Trophoblast cell (in vitro differentiated cells and primary cell): ENCODE measurements around the gene KPNA6.

Experiments
- DNase-seq, 2 donors: peaks; one replicate each; pipeline ENCODE4 v3.0.0-alpha.2; 2016
- H2AFZ ChIP-seq: 2 replicates; pipeline ENCODE4 v1.6.1; 2013; ENCODE audit warnings: low read length, moderate library complexity, mild to moderate bottlenecking; ENCODE audit not compliant: insufficient read depth, poor library complexity
- H2AK5ac ChIP-seq: 2 replicates; pipeline ENCODE4 v1.6.1; 2013; ENCODE audit warnings: mild to moderate bottlenecking, low read length
- H2BK120ac ChIP-seq: 2 replicates; pipeline ENCODE4 v1.6.1; 2013; ENCODE audit warnings: low read length, mild to moderate bottlenecking, moderate library complexity; ENCODE audit not compliant: insufficient read depth, poor library complexity
- H2BK12ac ChIP-seq: 2 replicates; pipeline ENCODE4 v1.6.1; 2013; ENCODE audit warnings: mild to moderate bottlenecking, low read length, moderate library complexity
- H2BK5ac ChIP-seq: 2 replicates; pipeline ENCODE4 v1.6.1; 2013; ENCODE audit warnings: low read length, low read depth, moderate library complexity, mild to moderate bottlenecking; ENCODE audit not compliant: poor library complexity
- H3K14ac ChIP-seq: 2 replicates; pipeline ENCODE4 v1.6.1; 2013; ENCODE audit warnings: mild to moderate bottlenecking, low read length
- H3K18ac ChIP-seq: 2 replicates; pipeline ENCODE4 v1.6.1; 2013; ENCODE audit warnings: mild to moderate bottlenecking, low read length
- H3K23ac ChIP-seq: 2 replicates; pipeline ENCODE4 v1.6.1; 2013; ENCODE audit warnings: low read length
- H3K27ac ChIP-seq: 2 replicates; pipeline ENCODE4 v1.5.1; 2013; ENCODE audit warnings: low read depth, mild to moderate bottlenecking, inconsistent platforms, low read length, moderate library complexity
- H3K27me3 ChIP-seq: 2 replicates; pipeline ENCODE4 v1.6.1; 2013; ENCODE audit warnings: inconsistent platforms, mild to moderate bottlenecking, low read length, moderate library complexity; ENCODE audit not compliant: insufficient read depth
- H3K36me3 ChIP-seq, 2 experiments: 1 replicate in 1 of 2; 2 replicates in 1 of 2; pipeline ENCODE4 v1.6.1; 2013; ENCODE audit warnings: low read length in 2 of 2, mild to moderate bottlenecking in 2 of 2, moderate library complexity in 1 of 2; ENCODE audit not compliant: insufficient read depth in 2 of 2, control insufficient read depth in 1 of 2
- H3K4ac ChIP-seq: 2 replicates; pipeline ENCODE4 v1.6.1; 2013; ENCODE audit warnings: low read depth, mild to moderate bottlenecking, low read length, moderate library complexity
- H3K4me1 ChIP-seq, 2 experiments: 1 replicate in 1 of 2; 2 replicates in 1 of 2; pipeline ENCODE4 v1.6.1; 2013; ENCODE audit warnings: low read length in 2 of 2, mild to moderate bottlenecking in 2 of 2, moderate library complexity in 1 of 2; ENCODE audit not compliant: insufficient read depth in 2 of 2, control insufficient read depth in 1 of 2
- H3K4me2 ChIP-seq: 2 replicates; pipeline ENCODE4 v1.6.1; 2013; ENCODE audit warnings: inconsistent platforms, mild to moderate bottlenecking, low read length, moderate library complexity
- H3K4me3 ChIP-seq: 2 replicates; pipeline ENCODE4 v1.5.1; 2013; ENCODE audit warnings: mild to moderate bottlenecking, low read depth, low read length, inconsistent platforms
- H3K79me1 ChIP-seq: one replicate; pipeline ENCODE4 v1.6.1; 2013; ENCODE audit warnings: low read length
- H3K79me2 ChIP-seq: 2 replicates; pipeline ENCODE4 v1.6.1; 2013; ENCODE audit warnings: low read length, mild to moderate bottlenecking; ENCODE audit not compliant: control insufficient read depth, insufficient read depth, poor library complexity
- H3K9ac ChIP-seq: 2 replicates; pipeline ENCODE4 v1.6.1; 2013; ENCODE audit warnings: mild to moderate bottlenecking, low read length
- H3K9me3 ChIP-seq: 2 replicates; pipeline ENCODE4 v1.6.1; 2013; ENCODE audit warnings: low read depth, mild to moderate bottlenecking, control low read depth, inconsistent platforms, low read length; ENCODE audit not compliant: insufficient read depth
- H4K12ac ChIP-seq: 2 replicates; pipeline ENCODE4 v1.6.1; 2013; ENCODE audit warnings: low read depth, mild to moderate bottlenecking, low read length, moderate library complexity
- H4K8ac ChIP-seq: 2 replicates; pipeline ENCODE4 v1.6.1; 2013; ENCODE audit warnings: low read depth, mild to moderate bottlenecking, low read length, moderate library complexity
- H4K91ac ChIP-seq: one replicate; pipeline ENCODE4 v1.6.1; 2013; ENCODE audit warnings: low read depth, mild to moderate bottlenecking, low read length, moderate library complexity
- WGBS: extraction: QIAGEN DNeasy Blood & Tissue Kit; methylation state at CpG from one replicate; pipeline ENCODE4 v1.1.7; 2013; ENCODE audit warnings: missing lambda C conversion rate; ENCODE audit not compliant: insufficient read length, insufficient coverage; ENCODE audit errors: extremely low coverage; 5-methylcytosine and 5-hydroxymethylcytosine counted together

The KPNA6 gene

DNA sequence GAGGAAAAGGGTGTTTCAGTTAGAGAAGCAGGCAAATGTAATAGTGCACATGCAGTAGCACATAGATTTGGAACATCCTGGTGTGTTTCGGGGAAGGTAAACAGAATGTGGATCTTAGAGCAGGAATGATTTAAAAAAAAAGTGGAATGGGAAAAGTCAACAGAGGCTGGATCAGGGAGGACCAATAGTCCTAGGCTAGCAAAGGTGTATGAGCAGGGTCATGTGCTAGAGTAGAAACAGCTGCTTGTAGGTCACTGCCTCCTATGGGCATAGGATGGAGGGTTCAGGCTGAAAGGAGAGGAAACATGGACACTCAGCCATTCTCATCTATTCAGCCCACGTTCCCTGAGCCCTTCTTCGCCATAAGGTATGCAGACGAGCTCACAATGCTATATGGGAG is 3.7 kb upstream of the KPNA6 start:
- peaks cover 6% of the 10 kb centered on the region for H3K79me2 ChIP-seq
- peaks cover 2% of the 10 kb centered on the region for H3K9me3 ChIP-seq
- no peak overlapping the region for H2AK5ac ChIP-seq
- H3K27me3 ChIP-seq, result no peaks in the 10 kb centered on the region
- H3K4me1 ChIP-seq, result peaks cover 11 to 14% of the 10 kb centered on the region in 2 experiments
- no peak overlapping the region for H4K91ac ChIP-seq
- no peak overlapping the region for H3K27ac ChIP-seq
- H2BK120ac ChIP-seq, result no peak overlapping the region
- no peak for DNase-seq
- H3K36me3 ChIP-seq, result peaks cover 8 to 10% of the 10 kb centered on the region in 2 experiments
- H2AFZ ChIP-seq, result no peak overlapping the region
- no peak overlapping the region for H4K8ac ChIP-seq
- H4K12ac ChIP-seq, result no peak overlapping the region
- no peak overlapping the region for H3K4me3 ChIP-seq
- H2BK12ac ChIP-seq, result no peak overlapping the region
- no peak overlapping the region for H3K23ac ChIP-seq
- H3K4me2 ChIP-seq, result no peak overlapping the region
- no peak overlapping the region for H3K4ac ChIP-seq
- H2BK5ac ChIP-seq, result no peak overlapping the region
- no peak overlapping the region for H3K18ac ChIP-seq
- peaks cover 10% of the 10 kb centered on the region for H3K79me1 ChIP-seq
- H3K9ac ChIP-seq, result no peak overlapping the region
- no CpG with 5 or more reads among the region's 4 CpGs for WGBS
- no peak overlapping the region for H3K14ac ChIP-seq

DNA sequence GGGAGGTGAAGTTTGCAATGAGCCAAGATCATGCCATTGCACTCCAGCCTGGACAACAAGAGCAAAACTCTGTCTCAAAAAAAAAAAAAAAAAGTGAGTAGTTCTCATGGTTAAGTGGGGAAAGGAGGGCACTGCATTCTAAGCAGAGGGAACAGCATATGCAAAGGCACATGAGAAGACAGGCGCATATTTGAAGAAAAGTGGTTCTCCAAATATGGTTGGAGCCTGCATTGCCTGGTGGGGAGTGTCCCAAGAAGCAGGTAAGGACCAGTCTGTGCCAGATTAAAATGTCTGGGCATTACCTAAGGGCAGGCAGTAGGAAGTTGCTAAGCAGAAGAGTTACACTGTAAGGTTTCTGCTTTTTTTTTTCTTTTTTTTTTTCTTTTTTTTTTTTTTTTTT is 2.5 kb upstream of the KPNA6 start:
- Histone ChIP-seq H3K4me1 (peaks cover 11 to 12% of the 10 kb centered on the region in 2 experiments), H3K23ac (no peak overlapping the region), H3K4me3 (no peak overlapping the region), H3K4ac (no peak overlapping the region), H2BK12ac (no peak overlapping the region), H2AK5ac (no peak overlapping the region), H3K4me2 (no peak overlapping the region), H3K18ac (no peak overlapping the region), H3K27me3 (no peaks in the 10 kb centered on the region), H4K8ac (no peak overlapping the region), H3K79me1 (peaks cover 10% of the 10 kb centered on the region), H3K79me2 (peaks cover 6% of the 10 kb centered on the region), H3K36me3 (peaks cover 6 to 7% of the 10 kb centered on the region in 2 experiments), H3K9ac (no peak overlapping the region), H3K27ac (no peak overlapping the region), H4K91ac (no peak overlapping the region), H2BK120ac (no peak overlapping the region), H2AFZ (no peak overlapping the region), H2BK5ac (no peak overlapping the region), H3K9me3 (peaks cover 2% of the 10 kb centered on the region), H3K14ac (no peak overlapping the region), H4K12ac (no peak overlapping the region)
- WGBS, result no CpG with 5 or more reads among the region's 1 CpG
- no peak for DNase-seq

DNA sequence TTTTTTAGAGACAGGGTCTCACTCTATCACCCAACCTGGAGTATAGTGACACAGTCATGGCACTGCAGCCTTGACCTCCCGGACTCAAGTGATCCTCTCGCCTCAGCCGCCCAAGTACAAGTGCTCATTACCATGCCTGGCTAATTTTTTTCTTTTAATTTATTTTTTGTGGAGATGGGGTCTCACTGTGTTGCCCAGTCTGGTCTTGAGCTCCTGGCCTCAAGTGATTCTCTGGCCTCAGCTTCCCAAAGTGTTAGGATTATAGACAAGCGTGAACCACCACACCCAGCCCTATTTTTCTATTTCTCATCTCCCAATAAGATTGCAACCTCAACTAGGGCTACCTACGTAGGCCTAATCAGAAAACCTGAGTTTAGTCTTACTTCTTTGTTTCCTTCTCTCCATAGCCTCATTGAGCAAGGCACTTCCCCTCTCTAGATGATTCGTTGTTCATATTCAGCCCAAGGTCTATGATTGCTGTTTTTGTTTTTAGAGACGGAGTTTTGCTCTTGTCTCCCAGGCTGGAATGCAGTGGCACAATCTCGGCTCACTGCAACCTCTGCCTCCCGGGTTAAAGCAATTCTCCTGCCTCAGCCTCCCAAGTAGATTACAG is 1.1 kb upstream of the KPNA6 start:
- Histone ChIP-seq H4K91ac (no peak overlapping the region), H4K8ac (peak overlapping the region; percentile 83), H2BK12ac (no peak overlapping the region), H3K18ac (no peak overlapping the region), H3K9me3 (peaks cover 2% of the 10 kb centered on the region), H3K79me1 (peaks cover 5% of the 10 kb centered on the region), H3K23ac (no peak overlapping the region), H3K14ac (no peak overlapping the region), H3K36me3 (peaks cover 3 to 7% of the 10 kb centered on the region in 2 experiments), H2BK5ac (no peak overlapping the region), H2AFZ (no peak overlapping the region), H2BK120ac (no peak overlapping the region), H3K9ac (no peak overlapping the region), H4K12ac (no peak overlapping the region), H3K4me1 (peaks cover 2 to 4% of the 10 kb centered on the region in 2 experiments), H3K27me3 (no peaks in the 10 kb centered on the region), H3K27ac (no peak overlapping the region), H2AK5ac (no peak overlapping the region), H3K79me2 (peaks cover 7% of the 10 kb centered on the region), H3K4me2 (no peak overlapping the region), H3K4me3 (no peak overlapping the region), H3K4ac (no peak overlapping the region)
- DNase-seq, result peak in 1 of 2 donors; percentile 21
- WGBS, result no CpG with 5 or more reads among the region's 9 CpGs

DNA sequence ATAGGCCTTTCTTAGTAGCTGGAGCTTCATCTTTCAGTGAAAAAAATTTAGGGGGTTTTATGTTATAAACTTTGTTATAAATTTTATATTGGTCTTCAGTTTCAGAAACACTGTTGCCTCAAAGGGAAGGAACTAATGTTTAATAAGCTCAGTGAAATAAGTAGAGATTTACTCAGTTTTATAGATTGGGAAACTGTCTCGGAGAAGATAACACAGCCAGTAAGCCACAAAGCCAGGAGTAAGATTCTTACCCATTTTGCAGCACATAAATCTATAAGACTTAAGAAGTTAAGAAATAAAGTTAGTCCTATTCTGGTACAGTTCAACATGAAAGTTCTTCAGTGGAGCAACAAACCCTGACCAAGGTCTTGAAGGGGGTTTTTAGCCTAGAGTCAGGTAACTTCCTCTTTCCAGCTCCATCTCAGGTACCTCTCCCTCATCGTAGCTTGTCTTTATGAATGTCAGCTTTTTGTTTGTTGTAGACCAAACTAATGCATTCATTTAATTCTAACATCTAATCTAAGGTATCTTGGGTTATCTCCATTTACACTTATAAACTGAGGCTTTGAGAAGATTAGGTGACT is 3.3 kb downstream of the KPNA6 start:
- no peak overlapping the region for H2AK5ac ChIP-seq
- no peaks in the 10 kb centered on the region for H3K9me3 ChIP-seq
- no peak overlapping the region for H4K91ac ChIP-seq
- no peak overlapping the region for H3K4me3 ChIP-seq
- no peak overlapping the region for H2BK5ac ChIP-seq
- H3K23ac ChIP-seq, result no peak overlapping the region
- no peak overlapping the region for H3K14ac ChIP-seq
- no peak overlapping the region for H2AFZ ChIP-seq
- H3K36me3 ChIP-seq, result peaks cover 0 to 2% of the 10 kb centered on the region in 2 experiments
- no peak overlapping the region for H3K27ac ChIP-seq
- no peak overlapping the region for H2BK120ac ChIP-seq
- DNase-seq, result no peak
- H4K8ac ChIP-seq, result no peak overlapping the region
- H3K79me2 ChIP-seq, result peaks cover 7% of the 10 kb centered on the region
- H4K12ac ChIP-seq, result no peak overlapping the region
- no CpG with 5 or more reads among the region's 2 CpGs for WGBS
- peaks cover 2 to 4% of the 10 kb centered on the region in 2 experiments for H3K4me1 ChIP-seq
- H3K27me3 ChIP-seq, result no peaks in the 10 kb centered on the region
- H3K4me2 ChIP-seq, result no peak overlapping the region
- H2BK12ac ChIP-seq, result no peak overlapping the region
- H3K9ac ChIP-seq, result no peak overlapping the region
- H3K79me1 ChIP-seq, result peaks cover 5% of the 10 kb centered on the region
- H3K18ac ChIP-seq, result no peak overlapping the region
- no peak overlapping the region for H3K4ac ChIP-seq
